Measurements from ENCODE around the gene ARHGAP31.

- TF ChIP-seq CTCF (conservative IDR thresholded peaks at IDR 0.05; ENCODE audit: low read depth in 2 of 2), result no peak
- TF ChIP-seq CREB1 (CRISPR knock-in tag; IDR thresholded peaks at IDR 0.05; ENCODE audit: low read depth), result no peak
- no peak for TF ChIP-seq POLR2AphosphoS5 (IDR thresholded peaks at IDR 0.05; ENCODE audit: low read depth)
- no peak for TF ChIP-seq EZH2 (IDR thresholded peaks at IDR 0.05; ENCODE audit: low read depth, unreplicated experiment)
- TF ChIP-seq EZH2phosphoT487 (IDR thresholded peaks at IDR 0.05; ENCODE audit: unreplicated experiment), result no peak
- TF ChIP-seq, protein P1, sequence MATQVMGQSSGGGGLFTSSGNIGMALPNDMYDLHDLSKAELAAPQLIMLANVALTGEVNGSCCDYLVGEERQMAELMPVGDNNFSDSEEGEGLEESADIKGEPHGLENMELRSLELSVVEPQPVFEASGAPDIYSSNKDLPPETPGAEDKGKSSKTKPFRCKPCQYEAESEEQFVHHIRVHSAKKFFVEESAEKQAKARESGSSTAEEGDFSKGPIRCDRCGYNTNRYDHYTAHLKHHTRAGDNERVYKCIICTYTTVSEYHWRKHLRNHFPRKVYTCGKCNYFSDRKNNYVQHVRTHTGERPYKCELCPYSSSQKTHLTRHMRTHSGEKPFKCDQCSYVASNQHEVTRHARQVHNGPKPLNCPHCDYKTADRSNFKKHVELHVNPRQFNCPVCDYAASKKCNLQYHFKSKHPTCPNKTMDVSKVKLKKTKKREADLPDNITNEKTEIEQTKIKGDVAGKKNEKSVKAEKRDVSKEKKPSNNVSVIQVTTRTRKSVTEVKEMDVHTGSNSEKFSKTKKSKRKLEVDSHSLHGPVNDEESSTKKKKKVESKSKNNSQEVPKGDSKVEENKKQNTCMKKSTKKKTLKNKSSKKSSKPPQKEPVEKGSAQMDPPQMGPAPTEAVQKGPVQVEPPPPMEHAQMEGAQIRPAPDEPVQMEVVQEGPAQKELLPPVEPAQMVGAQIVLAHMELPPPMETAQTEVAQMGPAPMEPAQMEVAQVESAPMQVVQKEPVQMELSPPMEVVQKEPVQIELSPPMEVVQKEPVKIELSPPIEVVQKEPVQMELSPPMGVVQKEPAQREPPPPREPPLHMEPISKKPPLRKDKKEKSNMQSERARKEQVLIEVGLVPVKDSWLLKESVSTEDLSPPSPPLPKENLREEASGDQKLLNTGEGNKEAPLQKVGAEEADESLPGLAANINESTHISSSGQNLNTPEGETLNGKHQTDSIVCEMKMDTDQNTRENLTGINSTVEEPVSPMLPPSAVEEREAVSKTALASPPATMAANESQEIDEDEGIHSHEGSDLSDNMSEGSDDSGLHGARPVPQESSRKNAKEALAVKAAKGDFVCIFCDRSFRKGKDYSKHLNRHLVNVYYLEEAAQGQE (IDR thresholded peaks at IDR 0.05; ENCODE audit: unreplicated experiment), result no peak
- TF ChIP-seq JUNB (IDR thresholded peaks at IDR 0.05; ENCODE audit: unreplicated experiment), result no peak
- TF ChIP-seq ZNF114 (CRISPR knock-in tag; IDR thresholded peaks at IDR 0.05), result no peak
- TF ChIP-seq STAT1 (IDR thresholded peaks at IDR 0.05; ENCODE audit: unreplicated experiment), result no peak
- no peak for TF ChIP-seq ZNF462 (CRISPR knock-in tag; IDR thresholded peaks at IDR 0.05)
Observed at GRCh38 chr3:119453822-119454221, 159.6 kb downstream of the ARHGAP31 start.

All from GM23338 (cell line).